AG04450 (cell line): ENCODE measurements around the gene SAP130. TPM values are rescaled to one million over a fixed set of nuclear protein-coding genes. Genes with fewer than 3 reads are reported as not detected.

Source experiments
- CTCF ChIA-PET: fragments of 300-600, 350-600 bp; formaldehyde crosslinking; extraction: SDS; loops from one replicate; lab custom pipeline; 2022; ENCODE audit warnings: antibody characterized with exemption, inconsistent platforms; lab: Charles Lee
- POLR2A ChIA-PET: fragments of 350-600 bp; formaldehyde crosslinking; extraction: SDS; loops from one replicate; lab custom pipeline; 2021; ENCODE audit warnings: antibody characterized with exemption, inconsistent platforms; lab: Yijun Ruan, JAX
- DNase-seq: peaks from one replicate; pipeline ENCODE4 v3.0.0-alpha.2; 2011; ENCODE audit warnings: low read depth, low spot score
- H3K27ac ChIP-seq: one replicate; pipeline ENCODE4 v1.5.1; 2012; ENCODE audit warnings: low read depth, low read length, control low read depth
- H3K27me3 ChIP-seq: one replicate; pipeline ENCODE4 v1.6.0; 2012; ENCODE audit warnings: low read length; ENCODE audit not compliant: control insufficient read depth, insufficient read depth
- H3K4me3 ChIP-seq: 2 replicates; pipeline ENCODE4 v1.5.1; 2011; ENCODE audit warnings: mild to moderate bottlenecking, low read depth, low read length, control low read depth
- H3K9me3 ChIP-seq: 2 replicates; pipeline ENCODE4 v1.5.1; 2012; ENCODE audit warnings: low read length; ENCODE audit not compliant: control insufficient read depth, insufficient read depth
- polyA plus RNA-seq: library from polyadenylated mRNA; depleted of rRNA; stranded (reverse); fragments of >200 nt; gene quantifications from 2 replicates; pipeline ENCODE4 v1.2.3, GENCODE V29; 2011
- TF ChIP-seq, protein P1 (sequence below): IDR thresholded peaks from 2 replicates; pipeline ENCODE4 v1.5.1; 2011; ENCODE audit warnings: low read depth, low read length, control low read depth, inconsistent platforms

Gene SAP130
- polyA plus RNA-seq, 1 experiment = 13.3 TPM

DNA sequence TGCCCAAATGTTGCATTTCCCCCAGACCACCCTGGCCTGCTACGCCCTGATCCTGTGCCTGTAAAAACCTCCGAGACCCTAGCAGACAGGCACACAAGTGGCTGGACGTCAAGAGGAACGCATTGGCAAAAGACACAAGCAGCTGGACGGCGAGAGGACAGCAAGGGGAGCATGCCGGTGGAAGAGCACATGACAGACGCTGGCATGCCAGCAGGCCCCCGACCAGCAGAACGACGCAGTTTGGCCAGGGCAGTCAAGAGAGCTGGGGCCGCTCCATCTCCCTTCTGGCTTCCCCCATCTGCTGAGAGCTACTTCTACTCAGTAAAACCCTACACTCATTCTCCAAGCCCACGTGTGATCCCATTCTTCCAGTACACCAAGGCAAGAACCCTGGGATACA is 42.1 kb downstream of the SAP130 start:
- H3K4me3 ChIP-seq = no peak overlapping the region
- H3K9me3 ChIP-seq = no peaks in the 10 kb centered on the region
- no peak for DNase-seq
- ChIA-PET CTCF (interaction anchor here (0.5 to 0.6 kb wide), 2 partner anchors 128 to 249 kb away, joined by 3 read pairs; partner anchors contain the start of gene POLR2D), POLR2A (no interaction called here)
- no peaks in the 10 kb centered on the region for H3K27me3 ChIP-seq
- TF ChIP-seq, protein P1, sequence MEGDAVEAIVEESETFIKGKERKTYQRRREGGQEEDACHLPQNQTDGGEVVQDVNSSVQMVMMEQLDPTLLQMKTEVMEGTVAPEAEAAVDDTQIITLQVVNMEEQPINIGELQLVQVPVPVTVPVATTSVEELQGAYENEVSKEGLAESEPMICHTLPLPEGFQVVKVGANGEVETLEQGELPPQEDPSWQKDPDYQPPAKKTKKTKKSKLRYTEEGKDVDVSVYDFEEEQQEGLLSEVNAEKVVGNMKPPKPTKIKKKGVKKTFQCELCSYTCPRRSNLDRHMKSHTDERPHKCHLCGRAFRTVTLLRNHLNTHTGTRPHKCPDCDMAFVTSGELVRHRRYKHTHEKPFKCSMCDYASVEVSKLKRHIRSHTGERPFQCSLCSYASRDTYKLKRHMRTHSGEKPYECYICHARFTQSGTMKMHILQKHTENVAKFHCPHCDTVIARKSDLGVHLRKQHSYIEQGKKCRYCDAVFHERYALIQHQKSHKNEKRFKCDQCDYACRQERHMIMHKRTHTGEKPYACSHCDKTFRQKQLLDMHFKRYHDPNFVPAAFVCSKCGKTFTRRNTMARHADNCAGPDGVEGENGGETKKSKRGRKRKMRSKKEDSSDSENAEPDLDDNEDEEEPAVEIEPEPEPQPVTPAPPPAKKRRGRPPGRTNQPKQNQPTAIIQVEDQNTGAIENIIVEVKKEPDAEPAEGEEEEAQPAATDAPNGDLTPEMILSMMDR = no peak
- no peak overlapping the region for H3K27ac ChIP-seq

DNA sequence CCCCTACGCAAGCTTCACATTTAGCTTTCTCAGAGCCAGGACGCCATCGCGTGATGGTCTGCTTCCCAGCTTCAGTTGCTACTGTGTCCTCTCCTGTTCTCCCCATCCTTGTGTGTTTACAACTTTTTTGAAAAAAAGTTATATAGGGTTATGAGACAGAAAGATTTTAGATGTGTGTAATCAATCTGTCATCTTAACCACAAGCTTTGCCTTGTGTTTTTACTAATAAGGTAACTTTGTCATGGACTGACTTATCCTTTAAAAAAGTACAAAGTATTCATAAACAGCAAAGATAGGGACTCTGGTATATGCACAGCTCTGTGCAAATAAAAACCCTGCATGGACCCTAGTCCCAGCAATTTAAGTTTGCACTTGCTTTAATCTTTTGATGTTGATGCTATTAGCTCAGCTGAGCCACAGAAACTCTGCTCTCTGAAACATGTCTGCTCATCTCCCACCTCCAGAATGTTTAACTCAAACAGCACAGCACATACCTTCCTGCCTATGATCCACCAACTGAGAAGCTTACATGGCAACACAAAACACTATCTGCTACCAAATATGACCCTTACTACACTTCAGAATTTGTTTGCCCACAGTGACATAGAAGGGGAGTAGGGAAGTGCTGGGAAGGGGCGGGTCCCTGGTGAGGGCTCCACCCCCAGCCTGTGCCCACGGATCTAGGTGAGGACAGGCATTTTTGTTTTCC is 42.7 kb downstream of the SAP130 start:
- CTCF ChIA-PET = interaction anchor here (0.5 to 0.6 kb wide), 2 partner anchors 127 to 249 kb away, joined by 3 read pairs; partner anchors contain the start of gene POLR2D
- H3K9me3 ChIP-seq = no peaks in the 10 kb centered on the region
- TF ChIP-seq, protein P1 = no peak
- H3K27me3 ChIP-seq = no peaks in the 10 kb centered on the region
- no peak overlapping the region for H3K4me3 ChIP-seq
- POLR2A ChIA-PET = no interaction called here
- no peak for DNase-seq
- no peak overlapping the region for H3K27ac ChIP-seq

DNA sequence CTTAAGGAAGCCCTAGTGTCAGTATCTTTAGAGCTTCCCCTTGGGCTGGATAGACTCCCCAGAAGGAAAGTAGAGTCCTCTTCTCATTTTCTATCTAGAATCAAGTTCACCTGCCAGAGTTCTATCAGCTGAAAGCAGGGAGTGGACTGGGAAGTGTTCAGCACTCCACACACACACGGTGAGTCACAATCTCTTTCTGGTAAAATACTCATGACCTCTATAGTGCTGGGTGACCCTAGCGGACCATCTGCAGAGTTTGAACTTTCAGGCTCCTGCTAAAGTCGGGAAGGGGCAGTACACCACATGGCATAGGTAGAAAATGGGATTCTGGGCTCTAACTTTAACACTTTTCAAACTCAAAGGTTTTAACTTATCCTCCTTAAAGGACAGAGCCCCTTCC is 43.3 kb downstream of the SAP130 start:
- TF ChIP-seq, protein P1 = no peak
- H3K27ac ChIP-seq = no peak overlapping the region
- ChIA-PET CTCF (no interaction called here), POLR2A (no interaction called here)
- no peak overlapping the region for H3K4me3 ChIP-seq
- no peaks in the 10 kb centered on the region for H3K27me3 ChIP-seq
- no peak for DNase-seq
- H3K9me3 ChIP-seq = no peaks in the 10 kb centered on the region

DNA sequence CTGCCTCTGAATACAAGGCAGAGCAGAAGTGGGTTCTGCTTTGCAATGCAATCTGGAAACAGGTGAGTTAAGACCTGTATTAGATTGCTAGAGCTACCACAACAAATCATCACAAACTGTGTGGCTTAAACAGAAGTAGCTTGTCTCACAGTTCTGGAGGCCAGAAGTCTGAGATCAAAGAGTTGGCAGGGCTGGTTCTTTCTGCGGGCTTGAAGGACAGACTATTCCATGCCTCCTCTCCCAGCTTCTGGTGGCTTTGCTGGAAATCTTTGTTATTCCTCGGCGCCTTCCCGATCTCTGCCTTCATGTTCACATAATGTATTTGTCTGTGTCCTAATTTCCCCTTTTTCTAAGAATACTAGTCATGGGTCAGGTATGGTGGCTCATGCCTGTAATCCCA is 58.4 kb downstream of the SAP130 start:
- no peak overlapping the region for H3K27ac ChIP-seq
- CTCF ChIA-PET = no interaction called here
- no peaks in the 10 kb centered on the region for H3K9me3 ChIP-seq
- TF ChIP-seq, protein P1 = no peak
- no peaks in the 10 kb centered on the region for H3K27me3 ChIP-seq
- POLR2A ChIA-PET = interaction anchor here (0.7 kb wide), 1 partner anchor 121 kb away, joined by 6 read pairs; no protein-coding TSS in a partner anchor
- no peak overlapping the region for H3K4me3 ChIP-seq
- DNase-seq = no peak

DNA sequence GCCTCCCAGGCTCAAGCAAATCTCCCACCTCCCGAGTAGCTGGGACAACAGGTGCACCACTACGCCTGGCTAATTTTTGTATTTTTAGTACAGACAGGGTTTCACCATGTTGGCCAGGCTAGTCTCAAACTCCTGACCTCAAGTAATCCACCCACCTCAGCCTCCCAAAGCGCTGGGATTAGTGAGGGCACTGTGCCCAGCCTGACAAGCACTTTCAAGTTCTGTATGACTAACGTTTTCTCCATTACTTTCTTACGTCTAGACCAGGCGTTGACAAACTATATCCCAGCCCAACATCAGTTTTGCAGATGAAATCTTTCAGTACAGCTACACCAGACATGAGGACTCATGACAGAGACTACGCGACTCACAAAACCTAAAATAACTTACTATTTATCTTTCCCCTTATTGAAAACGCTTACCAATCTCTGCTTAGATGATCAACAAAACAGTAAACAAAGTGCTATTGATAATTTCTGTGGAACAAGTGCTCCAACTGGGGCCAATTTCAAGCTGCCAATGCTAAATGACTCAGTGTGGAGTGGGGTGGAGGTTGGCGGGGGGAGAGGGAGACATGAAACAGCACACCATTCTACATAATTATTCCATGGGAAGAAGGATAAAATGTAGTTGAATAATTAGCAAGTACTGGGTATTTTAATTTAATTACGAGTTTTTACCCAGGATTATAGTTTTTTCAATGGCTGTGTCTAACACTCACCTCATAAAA is 59.1 kb downstream of the SAP130 start:
- POLR2A ChIA-PET = no interaction called here
- CTCF ChIA-PET = no interaction called here
- TF ChIP-seq, protein P1 = no peak
- DNase-seq = no peak
- Histone ChIP-seq H3K9me3 (no peaks in the 10 kb centered on the region), H3K27ac (no peak overlapping the region), H3K4me3 (no peak overlapping the region), H3K27me3 (no peaks in the 10 kb centered on the region)
